Epithelial cell of alveolus of lung (primary cell): ENCODE results near the gene TIMM50. TPM values are rescaled to one million over a fixed set of nuclear protein-coding genes. Genes with fewer than 3 reads are reported as not detected.

Source experiments
- total RNA-seq: library from RNA; depleted of rRNA; stranded (reverse); fragments of >200 nt; gene quantifications from 2 replicates; pipeline ENCODE4 v1.2.1, GENCODE V29; 2015

TIMM50 gene
- total RNA-seq = 51.4 and 81.6 TPM in 2 replicates

DNA sequence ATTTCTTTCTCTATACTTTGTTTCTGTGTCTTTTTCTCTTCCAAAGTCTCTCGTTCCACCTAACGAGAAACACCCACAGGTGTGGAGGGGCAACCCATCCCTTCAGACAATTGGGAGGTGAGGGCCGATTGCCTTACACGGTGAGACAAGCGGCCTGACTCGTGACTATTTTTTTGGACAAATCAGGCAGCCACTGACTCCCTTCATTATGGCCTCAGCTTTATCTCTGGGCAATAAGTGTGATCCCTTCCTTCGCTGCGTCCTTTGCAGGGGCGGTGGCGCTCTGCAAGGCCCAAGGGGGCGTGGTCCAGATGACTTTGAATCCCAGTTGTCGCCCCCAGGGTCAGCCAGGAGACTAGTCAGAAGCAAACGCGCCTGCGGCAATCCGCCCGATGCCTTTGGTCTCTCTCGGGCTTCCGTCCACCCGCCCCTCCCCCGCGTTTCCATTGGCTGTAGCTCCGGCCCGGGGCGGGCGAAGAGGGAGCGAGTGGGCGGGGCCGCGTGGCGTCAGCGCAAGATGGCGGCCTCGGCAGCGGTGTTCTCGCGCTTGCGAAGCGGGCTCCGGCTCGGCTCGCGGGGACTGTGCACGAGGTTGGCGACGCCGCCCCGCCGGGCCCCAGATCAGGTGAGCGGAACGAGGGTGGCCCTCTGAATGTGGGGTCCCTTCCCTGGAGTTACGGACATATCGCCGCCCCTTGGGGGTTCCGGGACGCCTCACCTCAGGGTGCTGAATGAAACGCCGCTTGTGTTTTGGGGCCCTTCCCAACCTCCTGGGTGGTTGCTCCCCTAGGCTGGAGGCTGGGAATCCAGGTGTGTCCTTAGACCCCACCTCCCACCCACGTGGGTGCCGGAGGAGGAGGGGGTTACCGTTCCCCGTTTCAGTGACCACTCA is at the start of gene TIMM50:
TSS of gene TIMM50 (plus strand) at position 502 of the 892 bp plus-strand sequence. CDS start at position 518, 16 bp downstream.

DNA sequence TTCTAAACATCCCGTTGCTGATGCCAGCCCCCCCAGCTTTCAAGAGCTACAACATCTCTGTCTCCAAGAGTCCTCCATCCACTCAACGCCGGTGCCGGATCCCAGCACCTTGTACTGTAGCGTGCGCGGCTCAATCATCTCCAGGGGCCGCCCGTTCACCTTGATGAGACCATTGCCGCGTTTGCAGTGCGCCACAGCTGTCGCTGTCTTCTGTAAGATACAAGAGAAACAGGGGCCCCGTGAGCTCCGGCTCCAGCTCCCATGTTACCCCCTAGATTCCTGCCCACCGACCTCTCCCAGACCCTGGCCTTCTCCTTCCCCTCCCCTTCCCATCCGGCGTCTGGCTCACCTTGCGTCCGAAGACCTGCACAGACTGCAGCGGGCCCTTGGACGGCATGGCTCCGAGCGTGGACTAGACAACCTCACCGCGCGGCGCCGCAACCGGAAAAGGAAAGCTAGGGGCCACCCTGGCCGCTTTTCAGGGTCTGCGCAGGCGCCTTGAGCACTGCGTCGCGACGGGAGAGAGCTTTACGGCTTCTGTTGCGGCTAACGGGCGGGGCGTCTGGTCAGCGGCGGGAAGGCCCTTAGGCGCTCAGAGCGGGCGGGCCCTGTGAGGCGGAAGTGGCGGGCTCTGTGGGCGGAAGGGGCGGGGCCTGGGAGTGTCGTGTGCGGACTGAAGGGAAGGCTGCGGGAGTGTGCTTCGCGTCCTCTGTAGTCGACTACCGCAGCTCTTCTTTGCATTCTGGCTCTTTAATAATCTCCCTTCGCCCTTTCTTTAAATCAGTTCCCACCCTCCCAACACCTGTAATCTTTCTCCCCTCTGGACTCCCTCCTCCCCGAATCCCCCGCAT is 44.9 kb upstream of the TIMM50 start, which contains the start of gene RPS16:
TSS of gene RPS16 (minus strand) at position 451 of the 851 bp plus-strand sequence. CDS start at position 397, 54 bp downstream.

DNA sequence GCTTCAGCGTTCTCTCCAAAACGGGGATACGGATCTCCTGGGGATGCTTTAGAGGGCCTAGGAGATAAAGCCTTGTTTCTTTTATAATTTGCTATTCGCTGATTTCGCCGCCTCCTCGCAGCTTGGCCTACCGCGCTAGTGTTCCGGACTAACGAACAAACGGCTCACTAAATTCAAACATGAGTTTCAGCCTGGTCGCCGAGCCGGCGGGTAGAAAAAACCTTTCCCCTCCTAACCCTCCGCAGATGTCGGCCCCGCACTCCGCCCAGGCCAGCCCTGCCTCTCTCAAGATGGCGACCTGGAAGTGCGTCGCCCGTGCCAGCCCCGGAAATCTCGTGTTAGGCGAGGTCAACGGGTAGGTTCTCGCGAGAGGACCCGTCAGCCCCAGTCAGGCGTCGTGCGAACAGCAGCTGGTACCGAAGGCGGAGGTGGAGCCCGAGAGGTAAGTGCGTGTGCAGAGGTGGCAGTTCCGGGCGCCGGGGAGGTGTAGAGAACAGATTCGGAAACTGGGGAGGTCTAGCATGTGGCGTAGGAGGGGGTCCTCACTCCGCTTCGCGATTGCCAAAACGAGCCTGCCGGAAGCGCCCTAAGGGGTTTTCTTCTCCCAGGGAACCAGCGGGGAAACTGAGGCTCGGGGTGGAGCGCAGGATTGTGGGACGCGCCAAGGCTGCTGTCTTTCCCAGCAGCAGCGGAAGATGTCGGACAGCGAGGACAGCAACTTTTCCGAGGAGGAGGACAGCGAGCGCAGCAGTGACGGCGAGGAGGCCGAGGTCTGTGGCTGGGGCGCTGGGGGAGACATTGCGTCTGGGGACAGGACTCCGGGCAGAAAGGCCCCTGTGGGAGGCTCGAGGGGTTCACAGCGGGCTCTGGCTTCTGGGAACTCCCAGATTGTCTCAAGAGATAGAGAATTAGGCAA is 35.2 kb upstream of the TIMM50 start, which contains the start of gene SUPT5H:
TSS of gene SUPT5H (plus strand) at position 387 of the 916 bp plus-strand sequence. CDS start at position 696, 309 bp downstream.

DNA sequence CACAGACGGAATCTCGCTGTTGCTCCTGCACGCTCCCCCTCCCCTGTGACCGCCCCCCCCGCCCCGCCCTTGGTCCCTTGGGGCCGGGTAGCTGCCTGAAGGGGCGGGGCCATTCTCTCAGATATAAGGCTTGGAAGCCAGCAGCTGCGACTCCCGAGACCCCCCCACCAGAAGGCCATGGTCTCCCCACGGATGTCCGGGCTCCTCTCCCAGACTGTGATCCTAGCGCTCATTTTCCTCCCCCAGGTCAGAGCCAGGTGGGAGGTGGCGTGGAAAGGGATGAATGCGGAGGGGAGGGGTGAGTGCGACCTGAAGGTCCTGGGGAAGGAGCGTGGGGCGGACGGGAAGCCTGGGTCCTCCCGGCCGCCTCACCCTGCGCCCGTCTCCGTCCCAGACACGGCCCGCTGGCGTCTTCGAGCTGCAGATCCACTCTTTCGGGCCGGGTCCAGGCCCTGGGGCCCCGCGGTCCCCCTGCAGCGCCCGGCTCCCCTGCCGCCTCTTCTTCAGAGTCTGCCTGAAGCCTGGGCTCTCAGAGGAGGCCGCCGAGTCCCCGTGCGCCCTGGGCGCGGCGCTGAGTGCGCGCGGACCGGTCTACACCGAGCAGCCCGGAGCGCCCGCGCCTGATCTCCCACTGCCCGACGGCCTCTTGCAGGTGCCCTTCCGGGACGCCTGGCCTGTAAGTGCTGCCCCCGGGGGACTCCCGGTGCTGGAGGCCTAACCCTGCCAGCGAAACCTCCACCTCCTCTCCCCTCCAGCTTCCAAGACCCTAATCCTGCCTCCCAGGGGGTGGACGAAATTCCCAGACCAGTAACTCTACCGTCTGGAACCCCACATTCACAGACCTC is 18.4 kb downstream of the TIMM50 start, which contains the start of gene DLL3:
TSS of gene DLL3 (plus strand) at position 150 of the 845 bp plus-strand sequence. CDS start at position 178, 28 bp downstream.

DNA sequence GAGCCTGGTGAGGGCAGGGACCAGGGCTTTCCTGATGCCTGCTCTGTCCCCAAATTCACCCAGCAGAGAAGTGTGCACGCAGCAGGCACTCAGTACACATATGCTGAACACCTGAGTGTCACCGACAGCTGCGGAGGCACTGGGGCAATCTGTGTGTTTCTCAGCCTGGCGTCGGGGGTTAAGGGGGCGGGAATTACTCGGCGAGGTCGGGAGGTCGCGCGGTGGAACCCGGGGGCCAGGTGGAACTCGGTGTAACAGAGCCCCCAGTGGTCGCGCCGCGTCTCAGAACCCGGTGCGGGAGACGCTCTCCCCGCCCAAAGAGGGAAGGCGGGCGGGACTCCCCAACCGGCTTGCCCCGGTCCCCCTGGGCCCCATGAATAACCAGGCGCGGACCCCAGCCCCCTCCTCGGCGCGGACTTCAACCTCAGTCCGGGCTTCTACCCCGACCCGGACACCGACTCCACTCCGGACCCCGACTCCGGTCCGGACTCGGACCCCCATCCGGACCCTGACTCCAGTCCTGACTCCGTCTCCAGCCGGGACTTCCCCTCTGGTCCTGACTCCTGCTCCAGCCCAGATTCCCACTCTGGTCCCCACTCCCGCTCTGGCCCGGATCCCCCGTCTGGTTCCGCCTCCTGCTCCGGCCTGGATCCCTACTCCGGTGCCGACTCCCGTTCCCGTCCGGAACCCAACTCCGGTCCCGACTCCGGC is 34.4 kb downstream of the TIMM50 start, which contains the start of gene SELENOV:
TSS of gene SELENOV (plus strand) at position 300 of the 711 bp plus-strand sequence. CDS start at position 374, 74 bp downstream.

DNA sequence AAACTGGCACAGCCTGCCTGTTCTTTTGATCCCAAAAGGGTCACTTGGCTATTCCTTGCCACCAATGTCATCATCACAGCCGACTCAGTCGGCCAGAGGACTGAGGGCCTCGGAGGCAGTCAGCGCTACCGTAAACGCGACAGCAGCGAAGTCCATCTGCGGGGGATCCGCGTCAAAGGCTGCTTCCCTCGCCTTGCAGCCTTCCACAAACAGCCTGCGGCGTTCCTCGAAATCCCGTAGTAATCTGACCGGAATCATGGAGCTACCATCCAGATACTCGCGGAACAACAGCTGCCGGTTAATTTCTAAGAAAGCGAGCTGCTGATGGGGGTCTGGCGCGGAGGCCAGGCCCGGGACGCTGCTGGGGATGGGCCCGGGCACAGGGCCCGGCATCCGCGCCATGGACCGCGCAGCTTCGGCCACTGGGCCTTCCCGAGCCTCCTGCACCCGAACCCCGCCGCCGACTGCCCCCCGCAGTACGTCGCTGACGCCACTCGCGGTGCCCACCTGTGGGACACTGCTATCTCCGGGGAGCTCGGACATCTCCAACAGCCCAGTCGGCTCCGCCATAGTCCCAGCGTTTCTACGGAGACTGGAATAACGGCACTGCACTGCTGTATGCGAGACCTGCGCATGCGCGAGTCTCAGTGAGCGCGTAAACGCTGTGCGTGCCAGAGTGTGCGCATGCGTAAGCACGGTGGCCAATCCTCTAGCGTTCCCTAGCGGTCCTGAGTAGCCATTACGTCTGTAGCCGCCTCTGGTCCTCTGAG is 51.8 kb downstream of the TIMM50 start, which contains the start of gene EID2B:
TSS of gene EID2B (minus strand) at position 620 of the 770 bp plus-strand sequence. CDS start at position 570, 50 bp downstream.

DNA sequence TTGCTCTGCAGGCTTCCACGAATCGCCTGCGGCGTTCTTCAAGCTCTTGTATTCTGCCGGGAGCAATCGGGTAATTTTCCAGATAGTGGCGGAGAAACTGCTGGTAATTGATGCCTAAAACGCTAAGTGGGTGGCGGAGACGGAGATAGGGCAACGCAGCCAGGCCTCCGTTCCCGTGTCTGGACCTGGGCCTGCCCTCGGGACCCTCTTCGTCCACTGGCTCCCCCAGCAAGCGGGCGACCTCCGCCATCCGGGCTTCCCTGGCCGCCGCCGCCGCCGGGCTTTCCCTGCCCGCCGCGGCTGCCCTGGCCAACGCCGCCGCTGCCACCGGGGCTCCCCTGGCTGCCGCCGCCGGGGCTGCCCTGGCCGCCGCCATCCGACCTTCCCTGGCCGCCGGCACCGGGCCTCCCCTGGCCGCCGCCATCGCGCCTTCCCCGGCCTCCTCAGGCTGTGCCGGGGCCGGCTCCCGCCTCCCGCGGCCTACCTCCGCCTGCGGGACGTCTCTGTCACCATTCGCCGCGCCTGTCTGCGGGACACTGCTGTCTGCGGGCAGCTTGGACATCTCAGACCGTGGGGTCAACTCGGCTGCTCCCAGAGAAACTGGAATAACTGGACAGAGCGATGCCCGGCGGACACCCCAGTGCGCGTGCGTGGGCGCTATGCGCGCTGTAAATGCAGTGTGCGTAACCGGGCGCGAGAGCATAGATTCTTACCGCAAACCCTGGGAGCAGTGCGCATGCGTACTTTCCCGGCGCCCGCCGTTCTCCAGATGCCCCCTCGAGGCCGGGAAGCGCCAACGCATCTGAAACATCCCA is 59.1 kb downstream of the TIMM50 start, which contains the start of gene EID2:
TSS of gene EID2 (minus strand) at position 644 of the 815 bp plus-strand sequence. CDS start at position 562, 82 bp downstream.

Other genes with a start within 250 kb of the TIMM50 start
- gene IFNL3, start 235.8 kb upstream of the TIMM50 start, total RNA-seq = not detected in 2 replicates
- not detected in 2 replicates for gene IFNL4, start 232.0 kb upstream of the TIMM50 start, total RNA-seq
- gene IFNL2, start 212.4 kb upstream of the TIMM50 start, total RNA-seq = not detected in 2 replicates
- gene IFNL1, start 184.4 kb upstream of the TIMM50 start, total RNA-seq = not detected in 2 replicates
- gene LRFN1, start 160.0 kb upstream of the TIMM50 start, total RNA-seq = 0.91 and 3.5 TPM in 2 replicates
- 8.0 and 15.0 TPM in 2 replicates for gene GMFG, start 144.8 kb upstream of the TIMM50 start, total RNA-seq
- gene SAMD4B, start 138.4 kb upstream of the TIMM50 start, total RNA-seq = 57.8 and 74.8 TPM in 2 replicates
- 33.0 and 34.6 TPM in 2 replicates for gene PAF1, start 89.7 kb upstream of the TIMM50 start, total RNA-seq
- 35.6 and 56.0 TPM in 2 replicates for gene MED29, start 89.5 kb upstream of the TIMM50 start, total RNA-seq
- gene ZFP36, start 74.0 kb upstream of the TIMM50 start, total RNA-seq = 19.8 and 64.4 TPM in 2 replicates
- 22.0 and 34.3 TPM in 2 replicates for gene PLEKHG2, start 68.2 kb upstream of the TIMM50 start, total RNA-seq
- 2,275 and 2,629 TPM in 2 replicates for gene RPS16, start 44.9 kb upstream of the TIMM50 start, total RNA-seq
- 63.7 and 89.2 TPM in 2 replicates for gene SUPT5H, start 35.3 kb upstream of the TIMM50 start, total RNA-seq
- 0.52 TPM in 1 of 2 replicates, not detected in the other for gene DLL3, start 18.1 kb downstream of the TIMM50 start, total RNA-seq
- not detected in 2 replicates for gene SELENOV, start 34.3 kb downstream of the TIMM50 start, total RNA-seq
- gene EID2B, start 52.0 kb downstream of the TIMM50 start, total RNA-seq = 2.7 and 5.1 TPM in 2 replicates
- gene EID2, start 59.3 kb downstream of the TIMM50 start, total RNA-seq = 12.1 and 12.9 TPM in 2 replicates
- gene LGALS13, start 121.7 kb downstream of the TIMM50 start, total RNA-seq = not detected in 2 replicates
- not detected in 2 replicates for gene LGALS16, start 175.1 kb downstream of the TIMM50 start, total RNA-seq
- gene LGALS14, start 223.6 kb downstream of the TIMM50 start, total RNA-seq = not detected in 2 replicates